MCF 10A (cell line): ENCODE data around the gene LIMS2. TPM values are rescaled to one million over a fixed set of nuclear protein-coding genes. Genes with fewer than 3 reads are reported as not detected.

Experiments
- BruUV-seq: library from RNA; stranded (reverse); fragments of 400-500 nt; replicated peaks from 2 replicates; lab custom pipeline; 2021; lab: Mats Ljungman, UMichigan
- CTCF ChIA-PET: fragments of 300-600 bp; sonication (Branson Sonifier 250); formaldehyde crosslinking; extraction: SDS; loops from one replicate; lab custom pipeline; 2021; ENCODE audit warnings: antibody characterized with exemption, inconsistent platforms; lab: Yijun Ruan, JAX
- POLR2A ChIA-PET: fragments of 300-600, 350-650 bp; sonication (Branson Sonifier 250); formaldehyde crosslinking; extraction: SDS; loops from one replicate; lab custom pipeline; 2020; ENCODE audit warnings: antibody characterized with exemption, inconsistent platforms; lab: Yijun Ruan, JAX
- DNase-seq: peaks from one replicate; pipeline ENCODE4 v3.0.0-alpha.2; 2018; ENCODE audit not compliant: unreplicated experiment
- H3K27ac Mint-ChIP-seq: one replicate; pipeline ENCODE4 v1.8.0; 2022; ENCODE audit warnings: mild to moderate bottlenecking, low read depth, mixed read lengths; ENCODE audit not compliant: unreplicated experiment
- H3K27me3 Mint-ChIP-seq: one replicate; pipeline ENCODE4 v1.8.0; 2022; ENCODE audit warnings: mixed read lengths; ENCODE audit not compliant: insufficient read depth, unreplicated experiment
- H3K36me3 Mint-ChIP-seq: one replicate; pipeline ENCODE4 v1.8.0; 2022; ENCODE audit warnings: mild to moderate bottlenecking, moderate library complexity, mixed read lengths; ENCODE audit not compliant: insufficient read depth, unreplicated experiment
- H3K4me1 Mint-ChIP-seq: one replicate; pipeline ENCODE4 v1.8.0; 2022; ENCODE audit warnings: mixed read lengths; ENCODE audit not compliant: insufficient read depth, unreplicated experiment
- H3K4me3 Mint-ChIP-seq: one replicate; pipeline ENCODE4 v1.8.0; 2022; ENCODE audit warnings: mild to moderate bottlenecking, moderate library complexity, mixed read lengths; ENCODE audit not compliant: unreplicated experiment
- H3K9me3 Mint-ChIP-seq: one replicate; pipeline ENCODE4 v1.8.0; 2022; ENCODE audit warnings: mixed read lengths; ENCODE audit not compliant: unreplicated experiment
- intact Hi-C: fragments of 100-400 bp; cut with micrococcal nuclease; formaldehyde crosslinking; loops from 2 replicates; pipeline ENCODE4 v1.14.1; 2022
- total RNA-seq: library from RNA; stranded (reverse); gene quantifications from 2 replicates; pipeline ENCODE4 v1.2.3, GENCODE V29; 2022
- TF ChIP-seq, protein P1 (sequence below): fragments of 200-600 bp; IDR thresholded peaks from one replicate; pipeline ENCODE4 v1.8.0; 2022; ENCODE audit warnings: antibody characterized with exemption, mild to moderate bottlenecking; ENCODE audit not compliant: unreplicated experiment

Gene LIMS2
- total RNA-seq, 1 experiment from 2014 or later = not detected

DNA sequence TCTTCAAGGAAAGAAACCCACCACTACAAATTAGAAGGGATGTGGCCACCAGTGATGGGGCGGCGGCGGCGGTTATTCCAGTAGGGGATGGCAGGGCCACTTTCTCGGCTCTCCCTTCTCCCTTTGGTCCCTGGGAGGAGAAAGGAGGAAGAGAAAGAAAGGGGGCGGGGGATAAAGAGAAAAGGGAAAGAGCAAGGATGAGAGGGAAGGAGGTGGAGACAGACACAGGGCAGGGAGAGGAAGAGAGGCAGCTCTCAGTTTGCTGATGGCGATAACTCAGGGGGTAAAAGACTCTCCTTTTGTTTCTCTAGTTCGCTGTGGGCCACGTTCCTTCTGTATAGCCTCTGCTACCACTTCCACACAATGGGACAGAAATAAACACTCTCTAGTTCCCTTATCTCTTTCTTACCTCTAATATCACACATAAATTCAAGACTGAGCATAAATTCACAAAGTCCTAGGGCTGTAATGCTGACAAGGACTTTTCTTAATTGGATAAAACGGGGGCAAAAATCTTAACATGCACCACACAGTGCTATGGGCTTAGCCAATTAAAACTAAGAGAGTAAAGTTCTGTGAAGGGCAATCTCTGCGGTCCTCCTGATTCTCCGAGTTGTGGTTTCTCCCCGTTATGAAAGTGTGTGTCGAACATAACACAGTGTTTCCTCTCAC is 40.6 kb upstream of the LIMS2 start:
- DNase-seq = no peak
- H3K4me1 Mint-ChIP-seq = no peaks in the 10 kb centered on the region
- ChIA-PET POLR2A (interaction anchor here (1.0 kb wide), 1 partner anchor 13 kb away, joined by 3 read pairs; no protein-coding TSS in a partner anchor), CTCF (interaction anchor here (0.5 to 0.7 kb wide), 2 partner anchors 11 to 49 kb away, joined by 3 read pairs; no protein-coding TSS in a partner anchor)
- TF ChIP-seq, protein P1, sequence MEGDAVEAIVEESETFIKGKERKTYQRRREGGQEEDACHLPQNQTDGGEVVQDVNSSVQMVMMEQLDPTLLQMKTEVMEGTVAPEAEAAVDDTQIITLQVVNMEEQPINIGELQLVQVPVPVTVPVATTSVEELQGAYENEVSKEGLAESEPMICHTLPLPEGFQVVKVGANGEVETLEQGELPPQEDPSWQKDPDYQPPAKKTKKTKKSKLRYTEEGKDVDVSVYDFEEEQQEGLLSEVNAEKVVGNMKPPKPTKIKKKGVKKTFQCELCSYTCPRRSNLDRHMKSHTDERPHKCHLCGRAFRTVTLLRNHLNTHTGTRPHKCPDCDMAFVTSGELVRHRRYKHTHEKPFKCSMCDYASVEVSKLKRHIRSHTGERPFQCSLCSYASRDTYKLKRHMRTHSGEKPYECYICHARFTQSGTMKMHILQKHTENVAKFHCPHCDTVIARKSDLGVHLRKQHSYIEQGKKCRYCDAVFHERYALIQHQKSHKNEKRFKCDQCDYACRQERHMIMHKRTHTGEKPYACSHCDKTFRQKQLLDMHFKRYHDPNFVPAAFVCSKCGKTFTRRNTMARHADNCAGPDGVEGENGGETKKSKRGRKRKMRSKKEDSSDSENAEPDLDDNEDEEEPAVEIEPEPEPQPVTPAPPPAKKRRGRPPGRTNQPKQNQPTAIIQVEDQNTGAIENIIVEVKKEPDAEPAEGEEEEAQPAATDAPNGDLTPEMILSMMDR = no peak
- intact Hi-C loops = no loop called here
- no peak overlapping the region for H3K27ac Mint-ChIP-seq
- H3K4me3 Mint-ChIP-seq = no peak overlapping the region
- H3K27me3 Mint-ChIP-seq = no peaks in the 10 kb centered on the region
- H3K9me3 Mint-ChIP-seq = no peaks in the 10 kb centered on the region
- peaks cover 72% of the 10 kb centered on the region for H3K36me3 Mint-ChIP-seq
- no TSS peak for BruUV-seq

DNA sequence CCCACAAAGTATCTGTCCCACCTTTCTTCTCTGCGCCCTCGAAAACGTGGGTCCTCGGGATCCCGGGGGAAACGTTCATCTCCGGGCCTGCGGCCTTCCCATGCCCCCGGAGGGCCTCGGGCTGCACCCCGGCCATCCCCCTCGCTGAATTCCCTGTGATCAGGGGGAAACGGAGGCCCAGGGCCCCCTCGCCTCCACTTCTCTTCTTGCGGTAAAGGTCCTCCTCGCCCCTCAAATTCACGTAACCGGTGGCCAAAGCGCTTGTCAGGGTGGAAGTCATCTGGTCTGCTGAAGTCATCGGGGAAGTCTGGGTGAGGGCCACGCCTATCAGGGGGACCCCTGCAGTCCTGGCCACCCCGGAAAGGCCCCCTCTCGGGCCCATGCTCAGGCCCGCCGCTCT is 38.2 kb upstream of the LIMS2 start:
- TF ChIP-seq, protein P1 = no peak
- CTCF ChIA-PET = no interaction called here
- H3K27ac Mint-ChIP-seq = no peak overlapping the region
- no peak for DNase-seq
- no peaks in the 10 kb centered on the region for H3K27me3 Mint-ChIP-seq
- H3K36me3 Mint-ChIP-seq = peaks cover 58% of the 10 kb centered on the region
- intact Hi-C loops = no loop called here
- H3K4me3 Mint-ChIP-seq = no peak overlapping the region
- BruUV-seq = no TSS peak
- POLR2A ChIA-PET = interaction anchor here (0.7 to 1.3 kb wide), 3 partner anchors 9 to 188 kb away, joined by 3 to 4 read pairs (median 3); partner anchors contain the start of gene IWS1
- no peaks in the 10 kb centered on the region for H3K9me3 Mint-ChIP-seq
- no peaks in the 10 kb centered on the region for H3K4me1 Mint-ChIP-seq

DNA sequence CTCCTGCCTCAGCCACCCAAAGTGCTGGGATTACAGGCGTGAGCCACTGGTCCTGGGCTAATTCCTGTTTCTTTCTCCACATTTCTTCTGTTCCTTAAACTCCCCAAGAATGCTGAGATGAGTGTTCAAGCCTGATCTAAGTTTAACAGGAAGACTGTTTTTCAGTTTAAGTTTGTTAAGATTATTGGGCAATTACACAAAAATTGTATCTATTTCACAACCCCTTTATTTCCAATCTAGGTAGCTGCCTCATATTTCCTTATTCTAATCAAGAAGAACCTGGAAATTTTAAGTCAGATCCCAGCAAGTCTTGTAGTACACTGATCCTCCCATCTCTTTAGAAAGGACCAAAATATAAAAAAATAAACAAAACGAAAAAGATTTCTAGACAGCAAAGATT is 37.7 kb upstream of the LIMS2 start:
- intact Hi-C loops = no loop called here
- TF ChIP-seq, protein P1 = no peak
- no peak overlapping the region for H3K4me3 Mint-ChIP-seq
- DNase-seq = no peak
- ChIA-PET POLR2A (interaction anchor here (0.6 to 1.3 kb wide), 2 partner anchors 185 to 187 kb away, joined by 3 read pairs; partner anchors contain the start of gene IWS1), CTCF (no interaction called here)
- H3K27me3 Mint-ChIP-seq = no peaks in the 10 kb centered on the region
- no peak overlapping the region for H3K27ac Mint-ChIP-seq
- no peaks in the 10 kb centered on the region for H3K4me1 Mint-ChIP-seq
- H3K9me3 Mint-ChIP-seq = no peaks in the 10 kb centered on the region
- BruUV-seq = no TSS peak
- peaks cover 58% of the 10 kb centered on the region for H3K36me3 Mint-ChIP-seq

DNA sequence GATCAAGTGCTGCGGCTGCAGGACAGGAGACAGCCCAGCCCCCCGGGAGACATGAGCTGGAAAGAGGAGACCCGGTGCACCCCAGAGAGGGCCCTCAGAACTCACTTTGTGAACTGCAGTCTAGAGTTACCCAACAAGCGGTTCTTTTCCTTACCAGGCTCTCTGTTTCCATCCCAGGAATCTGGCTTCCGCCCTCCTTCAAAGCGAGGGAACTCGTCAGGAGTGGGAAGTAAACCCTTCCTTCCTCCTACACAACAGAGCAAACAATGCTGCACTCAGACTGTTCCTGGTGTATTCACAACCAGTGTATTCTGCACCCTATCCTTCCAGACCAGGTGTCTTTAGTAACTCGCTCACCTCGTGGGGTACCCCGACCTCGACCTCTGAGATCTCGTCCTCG is 34.0 kb upstream of the LIMS2 start:
- no TSS peak for BruUV-seq
- no peak overlapping the region for H3K27ac Mint-ChIP-seq
- peaks cover 53% of the 10 kb centered on the region for H3K36me3 Mint-ChIP-seq
- intact Hi-C loops = no loop called here
- ChIA-PET POLR2A (interaction anchor here (2.1 kb wide), 1 partner anchor 8 kb away, joined by 7 read pairs; the partner anchor contains the start of gene SFT2D3), CTCF (no interaction called here)
- no peaks in the 10 kb centered on the region for H3K27me3 Mint-ChIP-seq
- H3K4me3 Mint-ChIP-seq = no peak overlapping the region
- TF ChIP-seq, protein P1 = no peak
- peaks cover 6% of the 10 kb centered on the region for H3K4me1 Mint-ChIP-seq
- no peak for DNase-seq
- no peaks in the 10 kb centered on the region for H3K9me3 Mint-ChIP-seq
